Skin of body (tissue), 2 donors: ENCODE measurements around the gene SLC5A11. TPM values are rescaled to one million over a fixed set of nuclear protein-coding genes. Genes with fewer than 3 reads are reported as not detected.
"Not testable (repeated sequence)": the region's sequence is repeated elsewhere in the genome, so short reads cannot be mapped to it uniquely, and the experiment has no call there.

Experiments used
- DNase-seq: peaks from one replicate; lab custom pipeline; 2025; lab: John Stamatoyannopoulos, UW
- total RNA-seq: library from RNA; depleted of rRNA; stranded (reverse); fragments of >200 nt; gene quantifications from one replicate; pipeline ENCODE4 v1.2.3, GENCODE V29; 2014

SLC5A11 gene, protein sequence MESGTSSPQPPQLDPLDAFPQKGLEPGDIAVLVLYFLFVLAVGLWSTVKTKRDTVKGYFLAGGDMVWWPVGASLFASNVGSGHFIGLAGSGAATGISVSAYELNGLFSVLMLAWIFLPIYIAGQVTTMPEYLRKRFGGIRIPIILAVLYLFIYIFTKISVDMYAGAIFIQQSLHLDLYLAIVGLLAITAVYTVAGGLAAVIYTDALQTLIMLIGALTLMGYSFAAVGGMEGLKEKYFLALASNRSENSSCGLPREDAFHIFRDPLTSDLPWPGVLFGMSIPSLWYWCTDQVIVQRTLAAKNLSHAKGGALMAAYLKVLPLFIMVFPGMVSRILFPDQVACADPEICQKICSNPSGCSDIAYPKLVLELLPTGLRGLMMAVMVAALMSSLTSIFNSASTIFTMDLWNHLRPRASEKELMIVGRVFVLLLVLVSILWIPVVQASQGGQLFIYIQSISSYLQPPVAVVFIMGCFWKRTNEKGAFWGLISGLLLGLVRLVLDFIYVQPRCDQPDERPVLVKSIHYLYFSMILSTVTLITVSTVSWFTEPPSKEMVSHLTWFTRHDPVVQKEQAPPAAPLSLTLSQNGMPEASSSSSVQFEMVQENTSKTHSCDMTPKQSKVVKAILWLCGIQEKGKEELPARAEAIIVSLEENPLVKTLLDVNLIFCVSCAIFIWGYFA
- not detected for total RNA-seq

DNA sequence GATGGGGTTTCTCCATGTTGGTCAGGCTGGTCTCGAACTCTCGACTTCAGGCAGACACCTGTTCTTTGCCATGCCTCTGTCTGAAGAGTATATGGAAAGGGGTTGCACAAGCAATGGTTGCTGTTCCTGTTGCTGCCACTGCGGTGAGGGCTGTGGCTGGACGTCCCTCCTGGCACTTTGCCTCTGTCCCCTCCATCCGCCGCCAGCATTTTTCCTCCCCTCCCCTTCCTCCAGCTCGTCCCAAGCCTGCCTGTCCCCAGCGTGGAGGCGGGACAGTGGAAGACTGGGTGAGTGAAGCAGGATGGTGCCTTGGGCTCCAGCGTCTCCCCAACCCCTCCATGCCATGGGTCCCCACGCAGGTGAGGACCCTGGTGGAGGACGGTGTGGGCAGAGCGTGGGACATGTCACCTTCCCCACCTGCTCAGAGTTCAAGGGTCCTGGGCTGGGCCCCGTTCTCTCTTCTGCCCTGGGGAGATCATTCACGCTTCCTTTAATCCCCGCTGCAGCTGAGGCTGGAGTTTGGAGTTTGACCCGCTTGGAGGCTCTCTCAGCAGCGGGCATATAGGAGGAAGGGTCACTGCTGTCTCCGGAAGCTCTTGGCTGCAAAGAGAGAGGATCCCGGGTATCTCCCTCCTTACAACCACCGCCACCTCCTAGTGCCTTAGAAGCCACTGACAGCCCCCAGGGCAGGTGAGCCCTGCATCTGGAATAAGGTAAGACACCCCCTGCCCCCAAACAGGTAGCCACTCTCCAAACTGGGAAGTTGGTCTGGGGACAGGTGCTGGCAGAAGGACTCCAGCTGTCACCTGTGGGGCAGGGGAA, at the start of gene SLC5A11:
TSS of gene SLC5A11 (plus strand) at position 238 of the 822 bp plus-strand sequence. CDS start 12,681 bp downstream, outside the sequence.
- no peak for DNase-seq

DNA sequence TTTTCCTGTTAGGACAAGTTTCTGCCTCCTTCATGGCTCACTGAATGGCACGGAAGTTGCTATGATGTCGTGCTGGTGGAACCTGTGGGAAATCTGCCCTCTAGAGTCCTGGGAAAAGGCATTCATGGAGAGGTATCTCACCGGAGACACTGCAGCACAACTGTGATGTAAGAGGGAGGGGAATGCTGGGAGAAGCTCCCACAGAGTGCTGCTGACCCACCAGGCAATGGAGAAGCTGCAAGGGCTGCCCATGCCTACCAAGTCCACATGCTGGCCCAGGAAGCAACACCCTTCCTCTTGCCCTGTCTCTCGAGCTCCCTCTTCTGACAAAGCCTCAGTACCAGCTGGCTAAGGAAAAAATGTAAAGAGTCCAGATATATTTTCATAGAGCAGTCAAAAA, 45.2 kb upstream of the SLC5A11 start:
- no peak for DNase-seq

DNA sequence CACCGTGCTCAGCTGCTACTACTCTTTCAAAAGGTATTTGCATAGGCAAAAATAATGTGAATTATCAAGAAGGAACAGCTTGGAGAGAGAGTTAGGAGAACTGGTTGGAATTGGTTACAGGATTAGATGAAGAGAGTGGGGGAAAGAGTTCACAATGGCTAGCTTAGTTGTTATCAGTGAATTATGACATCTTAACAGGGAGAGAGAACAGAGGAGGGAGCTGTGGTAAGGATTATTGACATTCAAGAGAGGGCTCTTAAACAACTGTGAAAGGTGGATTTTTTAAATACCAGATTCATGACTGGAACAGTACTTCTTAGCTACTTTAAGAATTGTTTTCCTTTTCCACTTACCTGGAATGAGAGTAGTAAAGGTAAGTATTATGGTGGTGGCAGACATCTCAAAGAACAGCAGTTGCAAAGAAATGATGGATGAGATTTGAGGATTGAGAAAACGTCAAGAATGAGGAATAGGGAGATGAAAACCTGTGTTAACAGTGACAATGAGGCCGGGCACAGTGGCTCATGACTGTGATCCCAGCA, 43.9 kb upstream of the SLC5A11 start:
- no peak for DNase-seq

DNA sequence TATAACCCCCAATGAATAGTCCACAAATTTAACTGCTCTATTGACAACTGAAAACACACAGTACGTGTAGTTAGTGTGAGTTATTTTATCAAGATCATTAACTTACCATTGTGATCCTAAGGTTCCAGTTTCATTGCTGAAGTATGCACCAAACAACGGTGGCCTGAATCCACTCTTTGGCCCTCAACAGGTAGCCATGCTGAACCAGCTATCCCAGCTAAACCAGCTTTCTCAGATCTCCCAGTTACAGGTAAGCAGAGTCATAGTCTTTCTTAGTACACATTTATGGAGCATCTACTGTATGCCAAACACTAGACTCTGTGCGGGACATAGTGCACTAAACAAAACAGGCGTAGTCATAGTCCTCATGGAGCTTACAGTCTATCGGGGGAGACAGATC, 40.3 kb upstream of the SLC5A11 start:
- DNase-seq, result no peak

DNA sequence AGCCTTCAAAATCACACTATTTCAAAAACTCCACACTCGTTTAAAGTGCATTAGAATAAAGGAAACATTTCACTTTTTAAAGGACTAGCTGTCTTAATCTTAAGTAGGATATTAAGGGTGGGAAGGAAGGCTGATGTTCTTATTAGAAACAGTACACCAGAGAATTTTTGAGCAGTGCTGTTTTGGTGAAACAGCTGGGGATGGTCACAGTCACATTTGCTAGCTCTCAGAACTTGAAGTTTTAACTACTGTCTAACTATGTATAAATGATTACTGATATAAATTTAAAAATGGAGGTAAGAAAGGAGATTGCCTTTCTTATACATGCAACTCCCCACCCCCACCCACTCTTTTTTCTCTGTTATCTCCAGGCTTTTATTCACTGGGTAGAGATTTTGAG, 38.5 kb upstream of the SLC5A11 start:
- DNase-seq, result no peak

DNA sequence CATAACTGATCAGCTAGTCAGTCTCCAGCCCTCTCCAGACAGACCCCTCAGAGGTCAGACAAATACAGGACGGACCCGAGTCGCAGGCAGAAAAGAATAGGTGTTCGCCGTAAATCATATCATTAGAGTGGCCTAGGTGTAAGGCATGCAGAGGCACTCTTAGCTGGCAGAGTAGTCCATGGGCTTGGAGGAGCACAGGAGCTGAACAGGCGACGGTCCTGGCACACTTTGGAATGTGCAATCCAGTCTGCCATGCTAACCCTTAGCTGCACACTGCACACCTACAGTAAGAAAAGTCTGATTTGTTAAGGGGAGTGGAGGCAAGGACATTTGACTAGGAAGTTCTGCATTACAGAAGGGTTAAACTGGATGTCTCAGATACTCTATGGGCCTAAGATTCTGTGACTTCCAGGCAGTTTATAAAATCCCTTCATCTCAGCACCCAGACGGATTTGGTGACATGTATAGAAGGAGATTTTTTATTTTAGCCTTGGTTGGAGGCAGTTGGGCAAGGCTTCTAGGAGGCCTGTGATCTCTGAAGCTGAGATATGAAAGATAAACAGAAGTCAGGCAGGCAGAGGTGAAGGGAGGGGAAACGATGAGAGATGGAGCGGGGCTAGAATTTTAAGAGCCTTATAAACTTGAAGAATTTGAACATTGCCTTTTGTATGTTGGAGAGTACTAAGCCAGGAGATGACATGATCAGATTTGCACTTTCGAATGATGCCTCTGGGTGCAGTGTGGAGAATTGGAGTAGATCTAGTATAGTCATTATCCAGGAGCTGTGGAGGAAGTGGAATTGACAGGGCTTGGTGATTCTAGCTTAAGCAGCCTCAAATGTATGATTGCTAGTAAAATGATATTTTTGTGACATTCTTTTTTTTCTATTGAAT, 34.6 kb upstream of the SLC5A11 start:
- no peak for DNase-seq

DNA sequence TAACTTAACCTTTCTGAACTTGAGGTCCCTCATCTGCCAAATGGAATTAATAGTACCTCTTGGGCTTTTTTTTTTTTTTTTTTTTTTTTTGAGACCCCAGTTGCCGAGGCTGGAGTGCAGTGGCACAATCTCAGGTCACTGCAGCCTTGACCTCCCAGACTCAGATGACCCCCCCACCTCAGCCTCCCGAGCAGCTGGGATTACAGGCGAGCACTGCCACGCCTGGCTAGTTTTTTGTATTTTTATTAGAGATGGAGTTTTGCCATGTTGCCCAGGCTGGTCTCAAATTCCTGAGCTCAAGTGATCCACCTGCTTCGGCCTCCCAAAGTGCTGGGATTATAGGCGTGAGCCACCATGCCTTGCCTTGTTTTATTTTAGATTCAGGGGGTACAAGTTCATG, 33.0 kb upstream of the SLC5A11 start:
- not testable (repeated sequence) for DNase-seq

DNA sequence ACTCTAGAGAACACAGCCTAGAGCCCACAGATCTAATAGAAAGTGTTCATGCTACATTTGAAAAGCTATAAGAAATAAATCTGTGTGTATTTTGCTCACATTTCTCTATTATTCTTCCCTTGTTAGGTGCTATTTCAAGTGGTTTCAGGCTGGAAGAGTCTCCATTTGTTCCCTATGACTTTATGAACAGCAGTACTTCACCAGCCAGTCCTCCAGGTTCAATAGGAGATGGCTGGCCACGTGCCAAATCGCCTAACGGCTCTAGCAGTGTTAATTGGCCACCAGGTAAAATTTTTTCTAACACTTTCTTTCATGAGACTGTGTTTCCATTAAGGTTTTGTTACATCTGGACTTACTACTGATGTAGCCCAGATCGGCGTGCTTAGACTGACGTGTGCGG, 30.7 kb upstream of the SLC5A11 start:
- DNase-seq, result no peak

DNA sequence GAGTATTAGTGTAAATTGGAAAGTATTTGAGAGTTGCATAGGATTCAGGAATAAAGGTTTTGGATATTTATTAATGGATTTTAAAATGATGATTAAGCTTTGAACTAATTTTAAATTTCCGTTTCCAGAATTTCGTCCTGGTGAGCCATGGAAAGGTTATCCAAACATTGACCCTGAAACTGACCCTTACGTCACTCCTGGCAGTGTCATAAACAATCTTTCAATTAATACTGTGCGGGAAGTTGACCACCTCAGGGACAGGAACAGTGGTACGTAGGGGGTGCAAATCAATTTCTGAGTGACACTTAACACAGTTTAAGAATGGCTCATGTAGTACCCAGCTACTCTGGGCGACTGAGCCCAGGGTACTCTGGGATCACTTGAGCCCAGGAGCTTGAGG, 29.1 kb upstream of the SLC5A11 start:
- no peak for DNase-seq

DNA sequence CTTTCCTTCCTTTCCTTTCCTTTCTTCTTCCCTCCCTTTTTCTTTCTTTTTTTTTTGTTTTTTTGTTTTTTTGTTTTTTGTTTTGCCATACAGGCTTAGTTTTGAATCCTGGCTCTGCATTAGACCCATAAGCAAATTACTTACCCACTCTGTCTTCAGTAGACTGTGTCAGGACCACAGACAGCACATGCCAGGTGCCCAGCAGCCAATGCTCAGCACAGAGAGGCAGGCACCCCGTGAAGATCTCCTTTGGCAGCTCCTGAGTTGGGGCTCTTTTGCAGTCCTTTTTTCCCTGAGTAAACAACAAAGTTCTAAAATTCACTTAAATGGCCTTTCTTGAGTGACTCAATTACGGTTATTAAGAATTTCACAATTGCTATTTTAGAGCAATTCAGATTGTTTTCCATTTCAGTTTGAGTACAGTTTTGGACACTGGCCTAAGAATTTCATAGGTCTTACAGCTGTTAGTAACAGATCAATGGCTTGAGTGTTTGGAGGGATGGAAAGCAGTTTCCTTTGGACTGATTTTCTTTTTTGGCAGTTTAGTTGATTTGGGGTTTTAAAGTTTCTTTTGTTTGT, 26.2 kb upstream of the SLC5A11 start:
- DNase-seq, result no peak

DNA sequence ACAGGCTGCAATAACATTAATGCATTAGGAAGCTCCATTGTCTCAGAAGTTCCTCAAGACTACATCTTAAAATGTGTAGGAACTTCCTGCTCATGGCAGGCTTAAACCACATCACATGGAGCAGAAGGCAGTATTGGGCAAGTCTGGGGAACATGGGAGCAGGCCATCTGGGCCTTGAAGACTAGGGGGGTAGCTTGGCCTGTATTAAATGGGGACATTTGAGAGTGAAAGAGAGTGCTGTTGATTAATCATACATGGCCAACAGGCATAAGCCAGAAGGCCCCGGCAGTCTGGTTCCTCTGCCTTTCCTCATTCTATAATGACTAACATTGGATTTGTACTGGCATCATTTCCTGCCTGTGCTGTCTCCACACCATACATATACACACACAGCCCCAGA, 25.2 kb upstream of the SLC5A11 start:
- no peak for DNase-seq

DNA sequence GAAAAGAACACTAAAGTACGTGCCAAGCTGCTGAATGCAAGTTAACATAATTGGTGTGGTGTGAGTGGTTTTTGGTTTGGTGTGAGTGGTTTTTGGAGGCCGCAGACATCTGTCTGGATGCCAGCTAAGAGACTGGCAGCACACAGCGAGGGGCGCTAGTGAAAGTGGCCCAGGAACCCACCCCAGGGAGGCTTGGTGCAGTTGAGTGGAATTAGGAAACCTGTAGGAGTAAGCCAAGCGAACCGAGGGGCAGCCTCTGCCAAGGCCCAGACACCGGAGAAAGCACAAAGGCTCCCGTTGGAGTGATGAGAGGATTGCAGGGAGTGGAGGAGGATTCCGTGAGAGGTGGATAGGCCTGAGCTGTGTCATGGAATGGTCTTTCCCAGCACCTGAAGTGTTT, 24.6 kb upstream of the SLC5A11 start:
- no peak for DNase-seq

DNA sequence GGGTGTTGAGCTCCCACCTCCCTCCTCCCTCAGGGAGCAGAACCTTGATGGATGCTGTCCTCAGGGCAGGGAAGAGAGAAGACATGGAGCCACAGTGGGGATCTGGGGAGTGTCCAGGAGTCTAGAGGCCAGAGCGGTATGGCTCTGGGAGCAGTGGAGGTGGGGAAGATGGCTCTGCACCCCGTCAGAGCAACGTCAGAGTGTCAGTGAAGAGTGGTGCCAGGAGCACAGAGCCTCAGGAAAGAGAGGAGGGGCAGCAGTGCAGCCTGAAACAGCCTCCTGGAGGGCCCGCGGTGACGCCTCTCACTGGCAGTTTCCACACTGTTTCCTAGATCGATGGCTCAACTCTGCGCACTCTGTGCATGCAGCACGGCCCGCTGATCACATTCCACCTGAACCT, 23.2 kb upstream of the SLC5A11 start:
- no peak for DNase-seq

DNA sequence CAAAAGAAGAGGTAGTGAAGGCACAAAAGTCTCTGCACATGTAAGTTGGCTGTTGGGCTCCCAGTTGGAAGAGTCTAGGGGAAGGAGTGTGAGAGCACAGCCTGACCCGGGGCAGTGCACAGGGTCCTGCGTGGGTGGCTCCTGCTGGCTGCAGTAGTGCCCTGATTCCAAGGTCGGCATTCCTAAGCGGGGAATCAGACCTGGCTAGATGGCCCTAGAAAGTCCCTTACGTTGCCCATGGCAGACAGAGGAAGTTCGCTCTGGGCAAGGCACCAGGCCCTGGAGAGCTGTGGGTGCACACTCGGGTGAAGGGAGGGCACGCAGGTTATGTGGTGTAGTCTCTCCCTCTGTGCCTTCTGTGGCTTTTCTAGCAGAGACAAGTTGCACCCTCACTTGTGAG, 22.8 kb upstream of the SLC5A11 start:
- no peak for DNase-seq

DNA sequence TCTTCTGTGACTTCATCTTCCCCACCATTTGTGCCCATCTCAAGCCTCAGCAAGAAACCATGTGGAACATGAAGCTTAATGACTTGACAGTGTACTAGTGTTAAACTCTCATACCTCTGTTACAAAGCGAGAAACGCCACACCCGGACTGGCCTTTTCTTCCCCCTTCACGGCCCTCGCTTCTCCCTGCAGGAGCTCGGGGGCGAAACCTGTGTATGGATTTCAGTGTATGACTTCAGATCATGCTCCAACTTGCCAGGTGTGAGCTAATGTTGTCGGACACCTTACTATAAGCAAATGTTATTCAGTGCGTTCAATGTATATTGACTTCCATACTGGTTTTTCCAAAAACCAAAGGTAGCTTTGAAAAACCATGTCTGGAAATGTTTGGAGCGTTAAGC, 20.1 kb upstream of the SLC5A11 start:
- no peak for DNase-seq

DNA sequence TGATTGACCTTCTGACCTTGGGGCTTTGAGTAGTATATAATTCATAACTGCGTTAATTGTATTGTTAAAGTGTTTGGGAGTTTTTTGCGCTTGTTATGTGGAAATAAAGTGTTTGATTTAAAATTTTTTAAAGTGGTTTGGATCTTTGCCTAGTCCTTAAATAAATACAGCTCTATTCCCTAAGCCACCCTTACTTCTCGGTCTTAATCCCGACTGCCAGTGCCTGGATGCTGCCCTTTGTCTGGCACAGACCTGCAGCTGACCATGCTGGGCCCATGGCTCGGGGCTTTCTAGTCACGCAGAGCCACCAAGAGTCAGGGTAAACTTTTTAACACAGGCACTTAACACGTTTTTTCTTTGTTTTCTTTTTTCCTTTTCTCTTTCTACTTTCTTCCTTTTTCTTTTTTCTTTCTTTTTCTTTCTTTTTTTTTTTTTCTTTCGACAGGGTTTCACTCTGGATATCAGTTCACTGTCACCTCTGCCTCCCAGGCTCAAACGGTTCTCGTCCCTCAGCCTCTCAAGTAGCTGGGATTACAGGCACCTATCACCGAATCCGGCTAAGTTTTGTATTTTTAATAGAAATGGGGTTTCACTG, 19.6 kb upstream of the SLC5A11 start:
- DNase-seq, result no peak

DNA sequence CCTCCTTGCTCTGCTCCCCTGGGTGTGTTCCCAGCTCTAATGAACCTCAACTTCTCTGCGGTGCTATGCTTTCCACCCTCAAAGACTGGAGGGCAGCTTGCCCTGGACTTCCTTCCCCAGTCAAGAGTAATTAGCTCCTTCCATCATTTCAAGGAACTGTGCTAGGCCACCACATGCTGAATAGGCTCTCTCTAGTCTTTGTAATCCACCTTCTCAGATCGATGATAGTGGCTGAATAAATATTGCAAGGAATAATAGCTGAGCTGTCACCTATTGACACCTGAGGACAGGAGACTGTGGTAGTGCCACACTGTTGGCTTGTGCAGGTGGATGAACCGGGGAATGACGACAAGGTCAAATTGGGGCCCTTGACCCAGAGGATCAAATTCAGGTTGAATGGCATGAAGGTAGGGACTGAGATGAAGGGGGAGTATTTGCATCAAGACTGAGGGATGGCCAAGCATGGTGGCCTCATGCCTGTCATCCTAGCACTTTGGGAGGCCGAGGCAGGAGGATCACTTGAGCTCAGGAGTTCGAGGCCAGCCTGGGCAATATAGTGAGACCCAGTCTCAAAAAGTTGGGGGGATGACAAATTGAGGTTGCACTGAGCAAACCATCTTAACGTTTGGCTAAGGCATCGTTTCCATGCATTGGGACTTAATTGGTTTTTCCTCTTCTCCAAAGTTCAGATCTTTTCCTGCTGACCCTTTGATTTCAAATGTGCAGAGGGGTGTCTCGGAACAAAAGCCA, 18.8 kb upstream of the SLC5A11 start:
- DNase-seq, result no peak

DNA sequence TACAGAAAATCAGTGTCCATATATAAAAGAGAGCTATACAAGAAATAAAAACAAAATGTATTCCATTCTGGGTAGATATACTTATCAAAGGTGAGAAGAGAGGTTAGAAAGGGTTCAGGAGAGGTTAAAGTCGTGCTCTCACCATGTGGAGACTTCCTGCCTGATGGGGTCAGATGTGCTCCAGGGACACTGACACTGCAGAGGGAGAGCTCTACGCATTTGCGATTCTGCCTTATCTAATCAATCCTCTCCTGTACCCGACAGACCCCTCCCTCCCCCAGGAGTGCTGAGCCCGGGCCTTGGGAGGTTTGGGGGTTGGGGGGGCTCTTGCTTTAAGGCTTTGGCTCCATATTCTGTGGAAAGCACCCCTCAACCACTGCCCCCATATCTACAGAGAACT, 16.6 kb upstream of the SLC5A11 start:
- no peak for DNase-seq

DNA sequence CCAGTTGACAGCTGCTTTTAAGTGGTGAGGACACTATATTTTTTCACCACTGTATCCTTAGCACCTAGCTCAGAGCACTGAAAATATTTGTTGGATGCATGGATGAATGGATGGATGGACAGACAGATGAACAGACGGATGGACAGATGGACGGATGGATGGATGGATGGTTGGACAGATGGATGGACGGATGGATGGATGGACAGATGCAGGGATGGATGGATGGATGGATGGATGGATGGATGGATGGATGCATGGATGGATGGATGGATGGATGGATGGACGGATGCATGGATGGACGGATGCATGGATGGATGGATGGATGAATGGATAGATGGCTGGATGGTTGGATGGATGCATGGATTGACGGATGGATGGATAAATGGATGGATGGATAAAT, 12.4 kb upstream of the SLC5A11 start:
- no peak for DNase-seq
